PFSK-1 (cell line): ENCODE measurements around the gene NFATC2IP.

ENCODE experiments used
- POLR2AphosphoS5 ChIP-seq: IDR thresholded peaks from 2 replicates; pipeline ENCODE4 v1.6.1; 2012; ENCODE audit warnings: low read depth, mild to moderate bottlenecking, control low read depth, low read length, moderate library complexity
- REST ChIP-seq, 2 experiments: IDR thresholded peaks; 2 replicates each; pipeline versions ENCODE4 v1.6.1 to v1.8.0; 2011 to 2012; ENCODE audit warnings: low read depth in 2 of 2, low read length in 2 of 2, control low read depth in 1 of 2, inconsistent platforms in 1 of 2, mild to moderate bottlenecking in 1 of 2, moderate library complexity in 1 of 2; ENCODE audit not compliant: insufficient read depth in 1 of 2
- SIN3A ChIP-seq: IDR thresholded peaks from 2 replicates; pipeline ENCODE4 v1.6.1; 2012; ENCODE audit warnings: mild to moderate bottlenecking, low read length, moderate library complexity, borderline replicate concordance; ENCODE audit not compliant: insufficient read depth
- TAF1 ChIP-seq: IDR thresholded peaks from 2 replicates; pipeline ENCODE4 v1.6.1; 2012; ENCODE audit warnings: low read length, control low read depth, borderline replicate concordance; ENCODE audit not compliant: insufficient read depth

GRCh38 chr16:28917095-28917494, 33.6 kb upstream of the NFATC2IP start:
- TF ChIP-seq REST (IDR thresholded peaks at IDR 0.05; ENCODE audit: insufficient read depth in 1 of 2, low read depth in 2 of 2, low read length in 2 of 2) (no peak), TAF1 (no peak), POLR2AphosphoS5 (no peak), SIN3A (no peak)
